HUES64 (cell line): Measurements from ENCODE around the gene DLG2.

Experiments
- H3K27ac ChIP-seq: 2 replicates; pipeline ENCODE4 v1.7.0; 2013; ENCODE audit warnings: low read depth, low read length, inconsistent platforms
- H3K27me3 ChIP-seq: 2 replicates; pipeline ENCODE4 v1.6.1; 2013; ENCODE audit warnings: mild to moderate bottlenecking, low read length; ENCODE audit not compliant: insufficient read depth
- H3K36me3 ChIP-seq: 2 replicates; pipeline ENCODE4 v1.6.1; 2013; ENCODE audit warnings: mild to moderate bottlenecking, low read length; ENCODE audit not compliant: insufficient read depth
- H3K4me1 ChIP-seq: 2 replicates; pipeline ENCODE4 v1.6.1; 2013; ENCODE audit warnings: mild to moderate bottlenecking, low read length, moderate library complexity; ENCODE audit not compliant: insufficient read depth
- H3K4me3 ChIP-seq: 2 replicates; pipeline ENCODE4 v1.5.1; 2013; ENCODE audit warnings: mild to moderate bottlenecking, low read length, moderate library complexity
- H3K9ac ChIP-seq: 2 replicates; pipeline ENCODE4 v1.6.1; 2013; ENCODE audit warnings: mild to moderate bottlenecking, low read depth, low read length
- H3K9me3 ChIP-seq: 2 replicates; pipeline ENCODE4 v1.6.1; 2013; ENCODE audit warnings: low read depth, low read length; ENCODE audit not compliant: insufficient read depth
- WGBS: fragments of 150-250, 120-280 bp; methylation state at CpG from one replicate; pipeline ENCODE4 v1.1.7; 2013; ENCODE audit warnings: missing lambda C conversion rate; 5-methylcytosine and 5-hydroxymethylcytosine counted together

The DLG2 gene

GRCh38 chr11:83649528-83649855, 1977.7 kb downstream of the DLG2 start:
- H3K9ac ChIP-seq: no peak overlapping the region
- H3K4me3 ChIP-seq: no peak overlapping the region
- H3K9me3 ChIP-seq: no peaks in the 10 kb centered on the region
- no peak overlapping the region for H3K27ac ChIP-seq
- H3K4me1 ChIP-seq: peaks cover 10% of the 10 kb centered on the region; the same call in 1 of the 2 replicates
- no peaks in the 10 kb centered on the region for H3K36me3 ChIP-seq
- no peaks in the 10 kb centered on the region for H3K27me3 ChIP-seq
- WGBS: 58% methylated on average over 1 of the region's 1 CpG

- Histone ChIP-seq H3K9ac (no peak overlapping the region), H3K36me3 (no peaks in the 10 kb centered on the region), H3K4me1 (peaks cover 10% of the 10 kb centered on the region; the same call in 1 of the 2 replicates), H3K4me3 (no peak overlapping the region), H3K9me3 (no peaks in the 10 kb centered on the region), H3K27me3 (no peaks in the 10 kb centered on the region), H3K27ac (no peak overlapping the region)
- 90% methylated on average over 2 of the region's 2 CpGs for WGBS
Measured at GRCh38 chr11:83648610-83649527, 1978.3 kb downstream of the DLG2 start.

- H3K4me3 ChIP-seq: no peak overlapping the region
- WGBS: 89% methylated on average over 3 of the region's 3 CpGs
- H3K4me1 ChIP-seq: peaks cover 10% of the 10 kb centered on the region; the same call in 1 of the 2 replicates
- H3K36me3 ChIP-seq: no peaks in the 10 kb centered on the region
- no peaks in the 10 kb centered on the region for H3K9me3 ChIP-seq
- no peak overlapping the region for H3K27ac ChIP-seq
- no peaks in the 10 kb centered on the region for H3K27me3 ChIP-seq
- H3K9ac ChIP-seq: no peak overlapping the region
Measured at GRCh38 chr11:83645561-83645960, 1981.6 kb downstream of the DLG2 start.

DNA sequence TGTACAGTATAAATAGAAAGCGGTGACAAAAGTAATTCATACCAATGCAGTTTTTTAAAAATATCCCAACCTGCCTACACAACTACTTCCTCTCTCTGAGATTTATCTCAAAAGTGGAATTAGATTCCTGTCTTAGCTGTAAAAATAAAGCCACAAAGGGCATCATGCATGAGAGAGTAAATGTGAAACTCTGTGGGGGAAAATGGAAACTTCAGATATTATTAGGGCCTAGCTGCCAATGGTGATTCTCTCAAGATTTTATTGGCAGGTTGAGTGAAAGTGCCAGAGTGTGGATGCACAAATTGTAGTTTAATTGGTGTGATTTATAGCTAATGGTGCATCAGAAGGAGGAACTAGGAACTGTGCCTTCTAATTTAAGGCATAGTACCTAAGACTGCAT, 1984.0 kb downstream of the DLG2 start:
- Histone ChIP-seq H3K27me3 (no peaks in the 10 kb centered on the region), H3K9ac (no peak overlapping the region), H3K9me3 (no peaks in the 10 kb centered on the region), H3K27ac (no peak overlapping the region), H3K4me1 (no peaks in the 10 kb centered on the region), H3K36me3 (no peaks in the 10 kb centered on the region), H3K4me3 (no peak overlapping the region)
- 100% methylated on average over 1 of the region's 1 CpG for WGBS

- H3K4me1 ChIP-seq: no peaks in the 10 kb centered on the region
Measured at GRCh38 chr11:83642500-83642899, 1984.6 kb downstream of the DLG2 start.

GRCh38 chr11:83641511-83641910, 1985.6 kb downstream of the DLG2 start:
- no peak overlapping the region for H3K4me3 ChIP-seq
- H3K27me3 ChIP-seq: no peaks in the 10 kb centered on the region
- 87% methylated on average over 7 of the region's 7 CpGs for WGBS
- no peaks in the 10 kb centered on the region for H3K36me3 ChIP-seq
- no peak overlapping the region for H3K9ac ChIP-seq
- no peaks in the 10 kb centered on the region for H3K9me3 ChIP-seq
- H3K27ac ChIP-seq: no peak overlapping the region
- no peaks in the 10 kb centered on the region for H3K4me1 ChIP-seq

More at GRCh38 chr11:83642500-83642899, 1984.6 kb downstream of the DLG2 start:
- H3K27ac ChIP-seq: no peak overlapping the region
- H3K4me3 ChIP-seq: no peak overlapping the region
- H3K36me3 ChIP-seq: no peaks in the 10 kb centered on the region
- no peaks in the 10 kb centered on the region for H3K9me3 ChIP-seq
- H3K27me3 ChIP-seq: no peaks in the 10 kb centered on the region
- no peak overlapping the region for H3K9ac ChIP-seq

DNA sequence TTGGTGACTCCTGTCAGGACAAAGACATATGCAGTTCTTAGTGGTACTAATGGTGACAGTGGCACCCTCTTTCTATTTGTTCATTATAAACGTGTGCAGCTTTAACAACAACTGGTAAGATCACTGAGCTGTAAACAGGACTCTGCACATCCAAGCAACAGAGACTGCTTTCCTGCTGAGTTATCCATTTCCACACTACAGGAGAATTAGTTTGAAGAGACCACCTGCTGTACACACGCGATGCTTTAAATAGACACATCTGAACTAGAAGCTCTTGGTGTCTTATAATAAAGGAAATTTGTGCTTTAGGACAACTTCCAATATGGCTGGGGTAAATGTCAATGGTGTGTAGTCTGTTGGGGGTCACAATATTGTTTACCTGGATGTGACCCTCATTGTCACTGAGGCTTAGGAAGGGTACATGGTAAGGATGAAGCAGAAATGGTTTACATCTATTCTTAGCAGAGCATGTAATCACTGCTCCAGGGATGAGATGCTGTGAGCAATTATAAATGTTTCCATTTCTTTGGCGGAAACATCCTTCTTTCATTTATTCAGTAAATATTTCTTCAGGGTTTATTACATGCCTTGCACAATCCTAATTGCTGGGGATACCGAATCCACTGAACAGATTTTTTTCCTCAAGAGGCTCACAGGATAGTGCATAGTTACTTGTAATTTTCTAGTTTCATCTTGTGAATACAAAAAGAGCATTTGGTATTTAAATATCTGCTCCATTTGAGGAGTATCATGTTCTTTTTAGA, 1987.0 kb downstream of the DLG2 start:
- H3K4me3 ChIP-seq: no peak overlapping the region
- 96% methylated on average over 5 of the region's 5 CpGs for WGBS
- H3K9ac ChIP-seq: no peak overlapping the region
- no peaks in the 10 kb centered on the region for H3K27me3 ChIP-seq
- H3K9me3 ChIP-seq: no peaks in the 10 kb centered on the region
- no peak overlapping the region for H3K27ac ChIP-seq
- no peaks in the 10 kb centered on the region for H3K36me3 ChIP-seq
- H3K4me1 ChIP-seq: no peaks in the 10 kb centered on the region

DNA sequence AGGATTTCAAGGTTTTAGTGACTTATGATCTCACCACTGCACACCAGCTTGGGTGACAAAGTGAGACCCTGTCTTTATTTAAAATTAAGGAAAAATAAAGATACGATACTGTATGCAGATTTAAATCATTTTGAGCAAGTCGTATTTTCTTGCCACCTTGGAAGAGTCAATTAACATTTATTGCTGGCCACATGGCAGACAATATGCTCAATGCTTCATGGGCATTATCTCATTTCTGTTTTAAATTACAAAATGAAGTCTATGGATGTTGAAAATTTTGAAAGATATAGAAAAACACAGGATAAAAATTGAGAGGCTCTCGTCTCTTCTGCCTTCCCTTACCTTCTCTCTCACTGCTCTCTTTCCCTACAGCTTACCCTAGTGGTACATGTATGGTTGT, 1992.0 kb downstream of the DLG2 start:
- 98% methylated on average over 2 of the region's 3 CpGs for WGBS
- no peaks in the 10 kb centered on the region for H3K27me3 ChIP-seq
- no peak overlapping the region for H3K27ac ChIP-seq
- no peaks in the 10 kb centered on the region for H3K4me1 ChIP-seq
- H3K36me3 ChIP-seq: no peaks in the 10 kb centered on the region
- no peak overlapping the region for H3K4me3 ChIP-seq
- H3K9me3 ChIP-seq: no peaks in the 10 kb centered on the region
- no peak overlapping the region for H3K9ac ChIP-seq

- 100% methylated on average over 1 of the region's 1 CpG for WGBS
- no peaks in the 10 kb centered on the region for H3K4me1 ChIP-seq
- no peak overlapping the region for H3K4me3 ChIP-seq
- H3K27ac ChIP-seq: no peak overlapping the region
- H3K36me3 ChIP-seq: no peaks in the 10 kb centered on the region
- no peaks in the 10 kb centered on the region for H3K9me3 ChIP-seq
- H3K9ac ChIP-seq: no peak overlapping the region
- no peaks in the 10 kb centered on the region for H3K27me3 ChIP-seq
Measured at GRCh38 chr11:83630211-83630610, 1996.9 kb downstream of the DLG2 start.

DNA sequence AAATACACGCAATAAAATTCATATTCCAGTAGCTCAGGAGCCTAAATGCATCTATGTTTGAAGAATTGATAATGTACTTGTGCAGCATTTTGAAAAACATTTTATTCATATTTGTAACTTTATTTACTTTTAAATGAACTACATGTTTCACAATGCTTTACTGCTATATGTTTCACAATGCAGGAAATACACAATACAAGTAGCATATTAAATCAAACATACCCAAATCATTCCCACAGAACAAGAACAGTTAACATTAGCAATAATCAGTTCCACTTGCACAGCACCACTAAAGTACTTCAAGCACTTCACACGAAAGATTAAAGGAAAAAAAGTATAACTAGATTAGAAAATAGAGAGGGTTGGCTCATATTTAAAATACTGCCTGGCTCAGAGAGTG, 1997.4 kb downstream of the DLG2 start:
- Histone ChIP-seq H3K36me3 (no peaks in the 10 kb centered on the region), H3K9ac (no peak overlapping the region), H3K4me1 (no peaks in the 10 kb centered on the region), H3K27ac (no peak overlapping the region), H3K9me3 (no peaks in the 10 kb centered on the region), H3K4me3 (no peak overlapping the region), H3K27me3 (no peaks in the 10 kb centered on the region)
- no CpG with 5 or more reads among the region's 2 CpGs for WGBS

GRCh38 chr11:83628622-83629355, 1998.4 kb downstream of the DLG2 start:
- Histone ChIP-seq H3K36me3 (no peaks in the 10 kb centered on the region), H3K27ac (no peak overlapping the region), H3K9ac (no peak overlapping the region), H3K27me3 (no peaks in the 10 kb centered on the region), H3K4me1 (no peaks in the 10 kb centered on the region), H3K9me3 (no peaks in the 10 kb centered on the region), H3K4me3 (no peak overlapping the region)
- WGBS: 88% methylated on average over 4 of the region's 5 CpGs
